Adrenal gland (tissue), 12 donors: ENCODE data around the gene TBXAS1. TPM values are rescaled to one million over a fixed set of nuclear protein-coding genes. Genes with fewer than 3 reads are reported as not detected.
"Not testable (repeated sequence)": the region's sequence is repeated elsewhere in the genome, so short reads cannot be mapped to it uniquely, and the experiment has no call there.

ENCODE experiments used
- DNase-seq, 7 donors: peaks; one replicate each; pipeline ENCODE4 v3.0.0-alpha.2; 2019 to 2020
- H3K27ac ChIP-seq, 5 donors: fragments of 200-600 bp; sonication (generic) in 4 of 5; 1 replicate in 3 of 5; 2 replicates in 2 of 5; pipeline versions ENCODE4 v1.5.1 to v1.8.0; 2016 to 2020; ENCODE audit warnings: mild to moderate bottlenecking in 1 of 5
- H3K27me3 ChIP-seq: fragments of 200-600 bp; 2 replicates; pipeline ENCODE4 v1.8.0; 2021
- H3K36me3 ChIP-seq, 2 donors: fragments of 200-600 bp; replicated peaks in 1 of 2; 1 replicate in 1 of 2; 2 replicates in 1 of 2; pipeline versions ENCODE4 v1.5.1 to v1.8.0; 2018 to 2022
- H3K4me1 ChIP-seq, 2 donors: fragments of 200-600 bp; replicated peaks in 1 of 2; 1 replicate in 1 of 2; 2 replicates in 1 of 2; pipeline versions ENCODE4 v1.5.1 to v1.8.0; 2018 to 2021
- H3K4me3 ChIP-seq, 4 donors: fragments of 200-600 bp; sonication (generic) in 3 of 4; one replicate each; pipeline ENCODE4 v1.5.1; 2016 to 2018
- H3K9me3 ChIP-seq, 3 donors: fragments of 200-600 bp; sonication (generic) in 1 of 3; replicated peaks in 1 of 3; 1 replicate in 2 of 3; 2 replicates in 1 of 3; pipeline versions ENCODE4 v1.5.1 to v1.8.0; 2016 to 2021
- CTCF ChIP-seq, 6 experiments: fragments of 450-650 bp in 4 of 6; fragments of 200-600 bp in 2 of 6; sonication (generic) in 1 of 6; IDR thresholded peaks; 1 replicate in 5 of 6; 2 replicates in 1 of 6; pipeline versions ENCODE4 v1.5.1 to v1.8.0; 2016 to 2021; ENCODE audit warnings: antibody characterized with exemption in 6 of 6, mild to moderate bottlenecking in 2 of 6, moderate library complexity in 1 of 6
- POLR2A ChIP-seq, 2 donors: fragments of 450-650 bp; IDR thresholded peaks; one replicate each; pipeline ENCODE4 v1.6.1; 2017; ENCODE audit warnings: antibody characterized with exemption in 2 of 2, mild to moderate bottlenecking in 2 of 2, moderate library complexity in 1 of 2
- WGBS, 4 donors: extraction: QIAGEN DNeasy Blood & Tissue Kit in 2 of 4; methylation state at CpG; one replicate each; pipeline versions ENCODE4 v1.1.5 to v1.1.7; 2013 to 2017; 5-methylcytosine and 5-hydroxymethylcytosine counted together
- intact Hi-C, 2 donors: fragments of 100-400 bp; cut with DNase I; formaldehyde crosslinking; loops; one replicate each; pipeline versions ENCODE4 v1.14.1 to v1.15.0; 2022 to 2023
- polyA plus RNA-seq, 3 donors: library from polyadenylated mRNA; stranded (reverse); fragments of 200-250 nt in 2 of 3; fragments of 350-450 nt in 1 of 3; fragmentation: Illumina TruSeq in 1 of 3; extraction: RNeasy Lipid Tissue Mini Kit (QIAGEN cat#74804) in 1 of 3; gene quantifications; one replicate each; pipeline ENCODE4 v1.2.3, GENCODE V29; 2013 to 2014
- total RNA-seq, 9 donors: library from RNA; depleted of rRNA in 4 of 9; stranded (reverse); fragments of >200 nt in 4 of 9; fragments of 120-200 nt in 1 of 9; fragmentation: NEBNext Ultra II Directional in 1 of 9; extraction: Animal tissue kit (Norgen Biotek cat#: 25700) in 1 of 9; gene quantifications; one replicate each; pipeline versions ENCODE4 v1.1.0 to v1.2.4, GENCODE V29; 2013 to 2023
- donor health status: healthy with polysubstance abuse.
- donor health status: Bipolar disorder and iron deficiency.
- donor health status: DM: yes; HTN: yes; CAD: no.
- donor health status: DM: no; HTN: no; CAD: no.
- donor health status: DM: no; HTN: no; CAD: no.
- donor health status: DM: yes; HTN: yes; CAD: no.

Gene TBXAS1
- total and polyA plus RNA-seq, 12 donors = 9.0 to 87.0 (median 27.3) TPM

- TF ChIP-seq CTCF (IDR thresholded peaks at IDR 0.05) (no peak), POLR2A (IDR thresholded peaks at IDR 0.05) (no peak)
- WGBS, 4 donors = 75 to 84% (median 80%) methylated on average over 1 of the region's 1 CpG
- no peaks in the 10 kb centered on the region for H3K27me3 ChIP-seq
- H3K4me1 ChIP-seq = peaks cover 0 to 5% of the 10 kb centered on the region in 2 donors
- intact Hi-C loops = no loop called here
- no peaks in the 10 kb centered on the region for H3K9me3 ChIP-seq
- no peaks in the 10 kb centered on the region for H3K36me3 ChIP-seq
- DNase-seq = no peak
- no peak overlapping the region for H3K27ac ChIP-seq
- no peak overlapping the region for H3K4me3 ChIP-seq
Observed at GRCh38 chr7:139838276-139838675, 9.2 kb downstream of the TBXAS1 start.

GRCh38 chr7:139838876-139839275 is 9.8 kb downstream of the TBXAS1 start:
- WGBS, 4 donors = 74 to 85% (median 76%) methylated on average over 6 of the region's 6 CpGs
- Histone ChIP-seq H3K4me3 (no peak overlapping the region), H3K27ac (no peak overlapping the region), H3K9me3 (no peaks in the 10 kb centered on the region), H3K36me3 (no peaks in the 10 kb centered on the region), H3K4me1 (peaks cover 0 to 5% of the 10 kb centered on the region in 2 donors), H3K27me3 (no peaks in the 10 kb centered on the region)
- no peak for DNase-seq
- intact Hi-C loops = no loop called here
- no peak for TF ChIP-seq CTCF (IDR thresholded peaks at IDR 0.05)
- TF ChIP-seq POLR2A (IDR thresholded peaks at IDR 0.05) = no peak

- no peak for TF ChIP-seq CTCF (IDR thresholded peaks at IDR 0.05)
- no peak for TF ChIP-seq POLR2A (IDR thresholded peaks at IDR 0.05)
- 74 to 100% (median 96%) methylated on average over 6 to 13 of the region's 13 CpGs for WGBS, 4 donors
- no peak for DNase-seq
Observed at GRCh38 chr7:139840776-139841175, 11.7 kb downstream of the TBXAS1 start.

GRCh38 chr7:139842401-139843210 is 13.5 kb downstream of the TBXAS1 start:
- H3K9me3 ChIP-seq = no peaks in the 10 kb centered on the region
- H3K4me1 ChIP-seq = peaks cover 0 to 5% of the 10 kb centered on the region in 2 donors
- WGBS, 4 donors = 68 to 79% (median 75%) methylated on average over 15 of the region's 15 CpGs
- H3K36me3 ChIP-seq = no peaks in the 10 kb centered on the region
- DNase-seq = no peak
- peak overlapping the region in 1 of 5 donors; percentile 26 for H3K27ac ChIP-seq
- H3K4me3 ChIP-seq = no peak overlapping the region
- intact Hi-C loops = no loop called here
- H3K27me3 ChIP-seq = no peaks in the 10 kb centered on the region
- TF ChIP-seq CTCF (IDR thresholded peaks at IDR 0.05) = no peak
- no peak for TF ChIP-seq POLR2A (IDR thresholded peaks at IDR 0.05)

More at GRCh38 chr7:139840776-139841175, 11.7 kb downstream of the TBXAS1 start:
- Histone ChIP-seq H3K27me3 (no peaks in the 10 kb centered on the region), H3K9me3 (no peaks in the 10 kb centered on the region), H3K4me3 (no peak overlapping the region), H3K36me3 (no peaks in the 10 kb centered on the region), H3K27ac (no peak overlapping the region), H3K4me1 (peaks cover 0 to 5% of the 10 kb centered on the region in 2 donors)
- intact Hi-C loops = no loop called here

GRCh38 chr7:139843211-139843537 is 14.1 kb downstream of the TBXAS1 start:
- WGBS, 4 donors = 92 to 94% (median 94%) methylated on average over 4 of the region's 4 CpGs
- H3K36me3 ChIP-seq, DNase-seq, H3K9me3 ChIP-seq, H3K27me3 ChIP-seq, H3K27ac ChIP-seq, H3K4me3 ChIP-seq, intact Hi-C loops, H3K4me1 ChIP-seq: not testable (repeated sequence)
